HG02678 (cell line): Measurements from ENCODE around the gene CERS3.
"Not testable (repeated sequence)": the region's sequence is repeated elsewhere in the genome, so short reads cannot be mapped to it uniquely, and the experiment has no call there.

ENCODE experiments used
- ATAC-seq: cut with Tn5 transposase; IDR thresholded peaks from one replicate; pipeline ENCODE4 v1.9.1; 2021; ENCODE audit warnings: mild to moderate bottlenecking, moderate library complexity; ENCODE audit not compliant: unreplicated experiment

Gene CERS3

GRCh38 chr15:100468285-100468684, 60.5 kb downstream of the CERS3 start:
- no peak for ATAC-seq

GRCh38 chr15:100466073-100466472, 62.7 kb downstream of the CERS3 start:
- no peak for ATAC-seq

DNA sequence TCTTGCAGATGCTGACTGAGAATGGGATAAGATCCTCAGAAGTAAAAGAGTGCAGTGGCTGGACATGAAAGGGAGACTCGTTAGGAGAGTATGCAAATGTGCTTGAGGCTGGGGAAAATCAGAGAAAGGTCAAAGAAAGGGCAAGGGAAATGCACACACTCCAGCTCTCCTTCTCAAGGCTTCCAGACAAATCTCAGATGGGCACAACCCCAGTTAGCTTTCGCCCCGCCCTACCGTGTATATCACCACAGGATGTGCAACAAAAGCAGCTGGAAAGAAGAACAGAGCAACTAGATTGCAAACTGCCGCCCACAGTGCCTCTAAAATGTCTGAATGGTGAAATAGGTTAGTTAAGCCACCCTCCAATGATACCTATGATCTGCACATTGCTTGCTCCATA, 63.9 kb downstream of the CERS3 start:
- no peak for ATAC-seq

- no peak for ATAC-seq
Observed at GRCh38 chr15:100464256-100464655, 64.5 kb downstream of the CERS3 start.

DNA sequence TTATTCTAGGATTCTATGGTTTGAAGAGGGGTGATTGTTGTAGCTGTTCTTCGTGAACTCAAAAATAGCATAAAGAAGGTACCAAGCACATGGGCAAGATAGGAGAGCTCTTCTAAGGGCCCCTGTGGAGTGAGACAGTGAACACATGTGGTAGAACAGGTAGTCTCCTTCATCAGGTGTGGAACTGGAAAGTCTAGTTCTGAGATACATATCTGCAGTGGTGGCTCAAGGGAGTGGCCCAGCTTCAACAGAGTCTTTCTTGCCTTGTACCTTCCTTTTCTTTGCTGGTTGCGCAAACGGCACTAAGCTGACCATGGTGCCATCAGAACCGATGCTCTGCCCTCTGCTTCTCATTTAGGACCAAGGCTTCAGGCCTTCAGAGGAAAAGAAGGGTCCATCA, 65.2 kb downstream of the CERS3 start:
- no peak for ATAC-seq

GRCh38 chr15:100461049-100461448, 67.7 kb downstream of the CERS3 start:
- no peak for ATAC-seq

DNA sequence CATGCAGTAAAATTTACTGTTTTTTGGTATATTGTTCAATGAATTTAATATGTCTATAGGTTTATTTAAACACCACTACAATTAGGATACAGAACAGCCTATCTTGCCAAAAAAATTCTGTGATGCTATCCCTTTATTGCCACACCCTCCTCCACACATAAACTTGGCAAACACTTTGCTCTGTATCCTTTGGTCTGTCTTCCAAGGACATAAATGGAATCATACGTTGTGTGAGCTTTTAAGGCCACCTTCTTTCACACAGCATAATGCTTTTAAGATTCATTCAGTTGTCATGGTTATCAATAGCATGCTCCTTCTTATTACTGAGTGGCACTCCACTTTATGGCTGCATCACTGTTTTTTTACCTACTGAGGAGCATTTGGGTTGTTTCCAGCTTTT, 71.5 kb downstream of the CERS3 start:
- ATAC-seq = no peak

DNA sequence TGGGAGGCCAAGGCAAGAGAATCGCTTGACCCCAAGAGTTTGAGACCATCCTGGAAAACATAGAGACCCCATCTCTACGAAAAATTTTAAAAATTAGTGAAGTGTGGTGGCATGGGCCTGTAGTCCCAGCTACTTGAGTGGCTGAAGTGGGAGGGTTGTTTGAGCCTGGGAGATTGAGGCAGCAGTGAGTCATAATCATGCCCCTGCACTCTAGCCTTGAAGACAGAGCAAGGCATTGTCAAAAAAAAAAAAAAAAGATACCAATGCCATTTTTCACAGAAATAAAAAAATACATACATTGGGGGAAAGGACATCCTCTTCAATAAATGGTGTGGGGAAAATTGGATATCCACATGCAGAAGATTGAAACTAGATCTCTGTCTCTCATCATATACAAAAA, 74.6 kb downstream of the CERS3 start:
- ATAC-seq = no peak

- ATAC-seq = no peak
Observed at GRCh38 chr15:100448481-100448880, 80.3 kb downstream of the CERS3 start.

GRCh38 chr15:100441063-100441462, 87.7 kb downstream of the CERS3 start:
- ATAC-seq = not testable (repeated sequence)

DNA sequence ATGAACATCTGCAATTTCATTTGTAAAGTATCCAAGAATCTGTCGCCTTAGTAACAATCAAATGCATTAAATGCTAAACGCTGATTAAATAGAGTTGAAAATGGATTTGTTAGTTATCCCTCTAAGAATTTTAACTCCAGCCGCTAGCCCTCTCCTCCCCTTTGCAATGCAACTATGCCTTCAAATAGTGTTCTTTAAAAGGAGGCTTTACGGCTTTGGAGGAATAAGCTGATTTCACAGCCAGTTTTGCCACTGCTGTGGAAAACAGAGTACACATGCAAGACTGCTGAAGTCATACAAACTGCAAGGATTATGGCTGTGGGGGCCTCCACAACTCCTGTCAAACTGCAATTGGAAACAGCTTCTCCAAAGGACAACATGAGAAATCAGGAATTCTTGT, 89.2 kb downstream of the CERS3 start:
- ATAC-seq = no peak

GRCh38 chr15:100438570-100438969, 90.2 kb downstream of the CERS3 start:
- ATAC-seq = peak; percentile 77

DNA sequence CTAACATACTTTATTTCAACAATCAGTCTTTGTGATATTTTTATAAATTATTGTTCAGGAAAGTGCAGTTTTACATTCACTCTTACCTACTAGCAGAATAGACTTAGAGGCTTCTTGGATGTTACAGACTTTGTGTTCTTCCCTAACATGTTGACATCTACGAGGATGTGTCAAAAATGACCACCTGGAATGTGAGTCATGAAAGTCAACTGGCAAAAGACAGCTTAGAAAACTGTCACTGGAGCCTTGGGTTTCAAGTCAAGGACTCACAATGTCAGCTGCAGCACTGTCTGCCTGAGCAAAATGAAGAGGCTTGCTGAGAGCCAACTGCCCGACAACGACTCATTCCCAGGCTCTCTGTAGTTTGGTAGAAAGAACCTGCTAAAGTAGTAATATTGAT, 91.5 kb downstream of the CERS3 start:
- ATAC-seq = no peak

GRCh38 chr15:100434561-100434960, 94.2 kb downstream of the CERS3 start:
- ATAC-seq = no peak

DNA sequence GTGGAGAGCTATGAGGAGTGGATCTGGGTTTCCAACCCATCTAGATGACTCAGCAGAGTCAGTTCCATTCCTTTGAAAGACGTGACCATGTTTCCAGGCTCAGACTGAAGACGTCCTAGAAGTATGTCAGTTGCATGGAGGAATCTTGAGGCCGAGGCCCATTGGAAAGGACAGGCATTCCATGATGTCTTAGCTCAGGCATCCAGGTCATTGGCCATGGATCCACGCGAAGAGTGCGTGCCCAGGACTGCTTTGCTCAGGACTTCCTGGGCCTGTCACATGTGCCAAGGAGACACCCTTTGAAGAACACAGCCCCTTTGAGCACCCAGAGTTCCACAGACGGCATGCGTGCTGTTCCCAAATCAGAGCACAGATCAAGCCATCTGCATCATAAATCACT, 94.7 kb downstream of the CERS3 start:
- no peak for ATAC-seq

- ATAC-seq = no peak
Observed at GRCh38 chr15:100433304-100433703, 95.4 kb downstream of the CERS3 start.

- no peak for ATAC-seq
Observed at GRCh38 chr15:100430411-100430810, 98.3 kb downstream of the CERS3 start.

GRCh38 chr15:100429116-100429728, 99.5 kb downstream of the CERS3 start:
- no peak for ATAC-seq

- ATAC-seq = no peak
Observed at GRCh38 chr15:100426937-100427336, 101.8 kb downstream of the CERS3 start.

- no peak for ATAC-seq
Observed at GRCh38 chr15:100405179-100405578, 123.6 kb downstream of the CERS3 start.

- no peak for ATAC-seq
Observed at GRCh38 chr15:100400996-100401395, 127.8 kb downstream of the CERS3 start.

GRCh38 chr15:100394736-100395440, 133.9 kb downstream of the CERS3 start:
- no peak for ATAC-seq

- no peak for ATAC-seq
Observed at GRCh38 chr15:100393008-100393407, 135.7 kb downstream of the CERS3 start.
